GM21367 (cell line): ENCODE measurements around the gene CEP112.

Experiments
- ATAC-seq: cut with Tn5 transposase; IDR thresholded peaks from one replicate; pipeline ENCODE4 v1.9.1; 2021; ENCODE audit not compliant: unreplicated experiment

CEP112 gene

GRCh38 chr17:66191593-66192377, at the start of gene CEP112:
Gene CEP112, minus strand, starts transcription at chr17:66192133.
- ATAC-seq = peak; percentile 67

GRCh38 chr17:66240630-66241029, 48.7 kb upstream of the CEP112 start:
- no peak for ATAC-seq

GRCh38 chr17:66240013-66240412, 48.1 kb upstream of the CEP112 start:
- no peak for ATAC-seq

- ATAC-seq = no peak
Observed at GRCh38 chr17:66235377-66235994, 43.6 kb upstream of the CEP112 start.

- no peak for ATAC-seq
Observed at GRCh38 chr17:66234611-66235010, 42.7 kb upstream of the CEP112 start.

- no peak for ATAC-seq
Observed at GRCh38 chr17:66233023-66233753, 41.3 kb upstream of the CEP112 start.

- ATAC-seq = no peak
Observed at GRCh38 chr17:66230922-66231591, 39.1 kb upstream of the CEP112 start.

- ATAC-seq = no peak
Observed at GRCh38 chr17:66229783-66230538, 38.0 kb upstream of the CEP112 start.

GRCh38 chr17:66228887-66229782, 37.2 kb upstream of the CEP112 start, which contains the start of gene APOH:
Gene APOH, minus strand, starts transcription at chr17:66229415. Its CDS starts 36 bp downstream, at chr17:66229379.
- no peak for ATAC-seq

GRCh38 chr17:66227212-66228045, 35.5 kb upstream of the CEP112 start:
- ATAC-seq = no peak

- ATAC-seq = no peak
Observed at GRCh38 chr17:66222798-66223350, 30.9 kb upstream of the CEP112 start.

- ATAC-seq = no peak
Observed at GRCh38 chr17:66221755-66222530, 30.0 kb upstream of the CEP112 start.

- ATAC-seq = no peak
Observed at GRCh38 chr17:66221343-66221742, 29.4 kb upstream of the CEP112 start.

- no peak for ATAC-seq
Observed at GRCh38 chr17:66220079-66220835, 28.3 kb upstream of the CEP112 start.

- ATAC-seq = no peak
Observed at GRCh38 chr17:66215529-66215911, 23.6 kb upstream of the CEP112 start.

GRCh38 chr17:66214884-66215528, 23.1 kb upstream of the CEP112 start:
- ATAC-seq = no peak
